HepG2 (cell line): ENCODE results near the gene OSTF1. TPM values are rescaled to one million over a fixed set of nuclear protein-coding genes. Genes with fewer than 3 reads are reported as not detected.

Experiments
- ATAC-seq: fragments of 200-7000 bp; cut with Tn5 transposase; 3 replicates; pipeline ENCODE4 v1.9.1; 2020; ENCODE audit warnings: mild to moderate bottlenecking, moderate library complexity
- BruUV-seq: library from RNA; stranded (reverse); fragments of 400-500 nt; replicated peaks from 2 replicates; lab custom pipeline; 2021; lab: Mats Ljungman, UMichigan
- CTCF ChIA-PET: fragments of 300-600 bp; formaldehyde crosslinking; extraction: SDS; loops from one replicate; lab custom pipeline; 2021; ENCODE audit warnings: low total read pairs, inconsistent platforms, low intra/inter-chr PET ratio; lab: Yijun Ruan, JAX
- POLR2A ChIA-PET: fragments of 350-600 bp; sonication (Branson Sonifier 250); formaldehyde crosslinking; loops from one replicate; lab custom pipeline; 2020; ENCODE audit warnings: antibody characterized with exemption, inconsistent platforms; lab: Yijun Ruan, JAX
- DNase-seq: peaks from one replicate; pipeline ENCODE4 v3.0.0-alpha.2; 2015; ENCODE audit warnings: low spot score
- FAIRE-seq: peaks from 3 replicates; lab custom pipeline; 2011; peaks lifted over from hg19 to GRCh38; lab: Jason Lieb, UNC
- H2AFZ ChIP-seq: one replicate; pipeline ENCODE4 v1.6.1; 2011; ENCODE audit warnings: low read length, inconsistent platforms
- H3K27ac ChIP-seq: fragments of 300-600 bp; 3 replicates; pipeline ENCODE4 v1.8.0; 2011; ENCODE audit warnings: mixed run types, mild to moderate bottlenecking, mixed read lengths, low read length, inconsistent platforms; ENCODE audit not compliant: insufficient read depth; ENCODE audit errors: extremely low read length
- H3K27me3 ChIP-seq, 2 experiments: fragments of 200-600 bp in 1 of 2; 2 replicates in 1 of 2; 3 replicates in 1 of 2; pipeline versions ENCODE4 v1.6.0 to v1.8.0; 2011; ENCODE audit warnings: low read length in 2 of 2, mild to moderate bottlenecking in 2 of 2, moderate library complexity in 2 of 2, inconsistent platforms in 1 of 2; ENCODE audit not compliant: insufficient read depth in 2 of 2, control insufficient read depth in 1 of 2
- H3K36me3 ChIP-seq, 2 experiments: fragments of 200-600 bp in 1 of 2; replicated peaks in 1 of 2; 2 replicates in 1 of 2; 3 replicates in 1 of 2; pipeline versions ENCODE4 v1.5.1 to v1.8.0; 2011; ENCODE audit warnings: low read length in 2 of 2, inconsistent platforms in 1 of 2; ENCODE audit not compliant: insufficient read depth in 2 of 2, control insufficient read depth in 1 of 2
- H3K4me1 ChIP-seq: 2 replicates; pipeline ENCODE4 v1.5.1; 2012; ENCODE audit warnings: low read length, inconsistent platforms; ENCODE audit not compliant: insufficient read depth
- H3K4me2 ChIP-seq: 2 replicates; pipeline ENCODE4 v1.6.0; 2011; ENCODE audit warnings: low read depth, low read length, inconsistent platforms
- H3K4me3 ChIP-seq, 3 experiments: fragments of 200-600 bp in 1 of 3; sonication (generic), shearing (Covaris generic) in 1 of 3; replicated peaks in 1 of 3; 2 replicates each; pipeline ENCODE4 v1.5.1; 2011 to 2016; ENCODE audit warnings: low read length in 3 of 3, inconsistent platforms in 2 of 3, low read depth in 2 of 3, mild to moderate bottlenecking in 2 of 3, control low read depth in 1 of 3, mixed read lengths in 1 of 3; ENCODE audit not compliant: insufficient read depth in 1 of 3
- H3K79me2 ChIP-seq: one replicate; pipeline ENCODE4 v1.6.1; 2011; ENCODE audit warnings: low read length, inconsistent platforms; ENCODE audit not compliant: insufficient read depth
- H3K9ac ChIP-seq: 2 replicates; pipeline ENCODE4 v1.6.0; 2011; ENCODE audit warnings: mild to moderate bottlenecking, low read depth, low read length, inconsistent platforms; ENCODE audit not compliant: insufficient read depth
- H3K9me3 ChIP-seq: 2 replicates; pipeline ENCODE4 v1.5.1; 2012; ENCODE audit warnings: mild to moderate bottlenecking, low read length
- H4K20me1 ChIP-seq: 2 replicates; pipeline ENCODE4 v1.6.0; 2011; ENCODE audit warnings: inconsistent platforms, mild to moderate bottlenecking, low read length, moderate library complexity; ENCODE audit not compliant: insufficient read depth
- RFXAP ChIP-seq: sonication (generic); formaldehyde crosslinking; IDR thresholded peaks from 2 replicates; pipeline ENCODE4 v1.4.0; 2020; ENCODE audit warnings: missing genetic modification reagents, borderline replicate concordance
- ZNF557 ChIP-seq: sonication (generic); formaldehyde crosslinking; IDR thresholded peaks from 2 replicates; pipeline ENCODE4 v1.4.0; 2020; ENCODE audit warnings: missing genetic modification reagents
- ZNF598 ChIP-seq: sonication (generic); formaldehyde crosslinking; IDR thresholded peaks from 2 replicates; pipeline ENCODE4 v1.5.1; 2020; ENCODE audit warnings: mild to moderate bottlenecking, missing genetic modification reagents, borderline replicate concordance
- ZNF720 ChIP-seq: sonication (generic); formaldehyde crosslinking; IDR thresholded peaks from 2 replicates; pipeline ENCODE4 v1.4.0; 2020; ENCODE audit warnings: missing genetic modification reagents
- WGBS: methylation state at CpG from one replicate; pipeline ENCODE4 v1.1.6; 2017; ENCODE audit warnings: low lambda C conversion rate; 5-methylcytosine and 5-hydroxymethylcytosine counted together
- in situ Hi-C: cut with HindIII; loops from 2 replicates; pipeline ENCODE4 v1.10.0; 2017; ENCODE audit warnings: low pct_unique_long_range_greater_than_20kb; ENCODE audit not compliant: extremely low pct_ligation_motif_present
- intact Hi-C: fragments of 100-400 bp; cut with micrococcal nuclease; formaldehyde crosslinking; loops from one replicate; pipeline ENCODE4 v1.10.0; 2022; ENCODE audit not compliant: unreplicated experiment
- polyA plus RNA-seq, 8 experiments: library from polyadenylated mRNA; depleted of rRNA in 3 of 8; stranded (reverse) in 7 of 8; unstranded in 1 of 8; fragments of >200 nt; fragmentation: Illumina TruSeq in 4 of 8; extraction: Trizol in 4 of 8; gene quantifications; 2 replicates each; pipeline versions ENCODE4 v1.2.1 to v1.2.3, GENCODE V29; 2011 to 2016; ENCODE audit warnings: low read depth in 4 of 8, missing spikeins in 1 of 8, mixed read lengths in 1 of 8; ENCODE audit not compliant: insufficient read depth in 1 of 8
- total RNA-seq, 5 experiments: library from RNA; depleted of rRNA; stranded (reverse); fragments of >200 nt; fragmentation: Illumina TruSeq; extraction: Trizol; gene quantifications; 2 replicates each; pipeline ENCODE4 v1.2.3, GENCODE V29; 2016; ENCODE audit warnings: low read depth in 1 of 5
- TF ChIP-seq, protein P1 (sequence below): sonication (generic); formaldehyde crosslinking; IDR thresholded peaks from 2 replicates; pipeline ENCODE4 v1.4.0; 2020; ENCODE audit warnings: missing genetic modification reagents
- TF ChIP-seq, protein P2 (sequence below): sonication (generic); formaldehyde crosslinking; IDR thresholded peaks from 2 replicates; pipeline ENCODE4 v1.5.0; 2020; ENCODE audit warnings: missing genetic modification reagents

The OSTF1 gene
- total and polyA plus RNA-seq, 2 of the 13 experiments (the other 11 are each of a cell fraction or from before 2014, with no cell fraction given), result 16.8 to 39.0 TPM

DNA sequence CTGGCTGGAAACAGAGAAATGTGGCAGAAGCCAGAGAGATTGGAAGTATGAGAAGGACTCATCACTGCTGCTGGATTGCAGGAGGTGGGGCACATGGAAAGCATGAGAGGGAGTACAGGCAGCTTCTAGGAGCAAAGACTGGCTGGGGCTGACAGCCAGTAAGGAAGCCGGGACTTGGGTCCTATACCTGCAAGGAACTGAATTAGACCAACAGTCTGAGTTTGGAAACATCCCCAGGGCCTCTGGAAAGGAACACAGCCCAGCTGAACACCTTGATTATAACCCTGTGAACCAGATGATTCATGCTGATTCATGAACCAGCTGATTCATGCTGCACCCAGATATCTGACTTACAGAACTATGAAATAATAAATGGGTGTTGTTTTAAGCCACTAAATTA, 93.4 kb downstream of the OSTF1 start:
- FAIRE-seq, result no peak
- ChIA-PET POLR2A (no interaction called here), CTCF (no interaction called here)
- H3K27me3 ChIP-seq, result no peaks in the 10 kb centered on the region
- H3K9me3 ChIP-seq, result no peaks in the 10 kb centered on the region
- WGBS, result 0% methylated on average over 1 of the region's 1 CpG
- no peak overlapping the region for H2AFZ ChIP-seq
- H3K4me1 ChIP-seq, result no peaks in the 10 kb centered on the region
- no peak overlapping the region for H3K4me2 ChIP-seq
- H3K79me2 ChIP-seq, result no peaks in the 10 kb centered on the region
- no peaks in the 10 kb centered on the region for H4K20me1 ChIP-seq
- TF ChIP-seq, protein P1, sequence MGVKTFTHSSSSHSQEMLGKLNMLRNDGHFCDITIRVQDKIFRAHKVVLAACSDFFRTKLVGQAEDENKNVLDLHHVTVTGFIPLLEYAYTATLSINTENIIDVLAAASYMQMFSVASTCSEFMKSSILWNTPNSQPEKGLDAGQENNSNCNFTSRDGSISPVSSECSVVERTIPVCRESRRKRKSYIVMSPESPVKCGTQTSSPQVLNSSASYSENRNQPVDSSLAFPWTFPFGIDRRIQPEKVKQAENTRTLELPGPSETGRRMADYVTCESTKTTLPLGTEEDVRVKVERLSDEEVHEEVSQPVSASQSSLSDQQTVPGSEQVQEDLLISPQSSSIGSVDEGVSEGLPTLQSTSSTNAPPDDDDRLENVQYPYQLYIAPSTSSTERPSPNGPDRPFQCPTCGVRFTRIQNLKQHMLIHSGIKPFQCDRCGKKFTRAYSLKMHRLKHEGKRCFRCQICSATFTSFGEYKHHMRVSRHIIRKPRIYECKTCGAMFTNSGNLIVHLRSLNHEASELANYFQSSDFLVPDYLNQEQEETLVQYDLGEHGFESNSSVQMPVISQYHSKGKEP (CRISPR knock-in tag), result no peak
- TF ChIP-seq ZNF598, result no peak
- TF ChIP-seq RFXAP (CRISPR knock-in tag), result no peak
- no peak for TF ChIP-seq ZNF557
- TF ChIP-seq, protein P2, sequence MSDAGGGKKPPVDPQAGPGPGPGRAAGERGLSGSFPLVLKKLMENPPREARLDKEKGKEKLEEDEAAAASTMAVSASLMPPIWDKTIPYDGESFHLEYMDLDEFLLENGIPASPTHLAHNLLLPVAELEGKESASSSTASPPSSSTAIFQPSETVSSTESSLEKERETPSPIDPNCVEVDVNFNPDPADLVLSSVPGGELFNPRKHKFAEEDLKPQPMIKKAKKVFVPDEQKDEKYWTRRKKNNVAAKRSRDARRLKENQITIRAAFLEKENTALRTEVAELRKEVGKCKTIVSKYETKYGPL, result no peak
- intact Hi-C loops, result loop anchor here (5.0 kb wide), 1 partner anchor 94 kb away; the partner anchor contains the start of genes NMRK1 and OSTF1
- DNase-seq, result no peak
- in situ Hi-C loops, result no loop called here
- H3K4me3 ChIP-seq, result no peak overlapping the region
- BruUV-seq, result no TSS peak
- no peak for ATAC-seq
- no peak overlapping the region for H3K27ac ChIP-seq
- H3K36me3 ChIP-seq, result no peaks in the 10 kb centered on the region
- no peak overlapping the region for H3K9ac ChIP-seq

DNA sequence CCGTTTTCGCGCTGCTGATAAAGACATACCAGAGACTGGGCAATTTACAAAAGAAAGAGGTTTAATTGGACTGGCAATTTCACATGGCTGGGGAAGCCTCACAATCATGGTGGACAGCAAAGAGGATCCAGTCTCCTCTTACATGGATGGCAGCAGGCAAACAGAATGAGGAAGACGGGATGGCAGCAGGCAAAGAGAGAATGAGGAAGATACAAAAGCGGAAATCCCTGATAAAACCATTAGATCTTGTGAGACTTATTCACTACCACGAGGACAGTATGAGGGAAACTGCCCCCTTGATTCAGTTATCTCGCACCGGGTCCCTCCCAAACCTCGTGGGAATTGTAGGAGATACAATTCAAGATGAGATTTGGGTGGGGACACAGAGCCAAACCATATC, 95.0 kb downstream of the OSTF1 start:
- no peaks in the 10 kb centered on the region for H3K4me1 ChIP-seq
- ATAC-seq (no peak), DNase-seq (no peak), FAIRE-seq (no peak)
- POLR2A ChIA-PET, result no interaction called here
- H3K9me3 ChIP-seq, result no peaks in the 10 kb centered on the region
- no peaks in the 10 kb centered on the region for H3K79me2 ChIP-seq
- no peak overlapping the region for H3K27ac ChIP-seq
- no TSS peak for BruUV-seq
- CTCF ChIA-PET, result no interaction called here
- in situ Hi-C loops (no loop called here), intact Hi-C loops (loop anchor here (5.0 kb wide), 1 partner anchor 96 kb away; the partner anchor contains the start of genes NMRK1 and OSTF1)
- H3K4me2 ChIP-seq, result no peak overlapping the region
- no peak overlapping the region for H3K9ac ChIP-seq
- H3K4me3 ChIP-seq, result no peak overlapping the region
- H4K20me1 ChIP-seq, result no peaks in the 10 kb centered on the region
- H3K27me3 ChIP-seq, result no peaks in the 10 kb centered on the region
- TF ChIP-seq ZNF720 (CRISPR knock-in tag), result no peak
- TF ChIP-seq, all 625 proteins: peak for 0
- no peaks in the 10 kb centered on the region for H3K36me3 ChIP-seq
- WGBS, result 51% methylated on average over 9 of the region's 9 CpGs
- H2AFZ ChIP-seq, result no peak overlapping the region
